OCI-LY7 (cell line): ENCODE results near the gene OR13J1. TPM values are rescaled to one million over a fixed set of nuclear protein-coding genes. Genes with fewer than 3 reads are reported as not detected.

ENCODE experiments used
- BruUV-seq: library from RNA; stranded (reverse); fragments of 400-500 nt; replicated peaks from 2 replicates; lab custom pipeline; 2021; lab: Mats Ljungman, UMichigan
- CTCF ChIA-PET: fragments of 300-600 bp; sonication (Branson Sonifier 250); formaldehyde crosslinking; loops from one replicate; lab custom pipeline; 2022; ENCODE audit warnings: antibody characterized with exemption; ENCODE audit not compliant: unreplicated experiment; lab: Charles Lee
- POLR2A ChIA-PET: fragments of 300-600 bp; sonication (Branson Sonifier 250); formaldehyde crosslinking; loops from one replicate; lab custom pipeline; 2022; ENCODE audit warnings: antibody characterized with exemption; lab: Charles Lee
- DNase-seq: peaks from one replicate; pipeline ENCODE4 v3.0.0-alpha.2; 2015; ENCODE audit warnings: low spot score
- H2AFZ ChIP-seq: fragments of 200-600 bp; sonication (generic), shearing (Covaris generic); 2 replicates; pipeline ENCODE4 v1.6.1; 2014; ENCODE audit warnings: mild to moderate bottlenecking, antibody characterized with exemption, low read length, moderate library complexity
- H3K27ac ChIP-seq: fragments of 200-600 bp; sonication (generic); 2 replicates; pipeline ENCODE4 v1.5.1; 2014; ENCODE audit warnings: mixed run types, low read depth, mild to moderate bottlenecking, moderate library complexity, low read length, inconsistent platforms; ENCODE audit not compliant: poor library complexity, severe bottlenecking
- H3K36me3 ChIP-seq: fragments of 200-600 bp; sonication (generic); 2 replicates; pipeline ENCODE4 v1.6.1; 2014; ENCODE audit warnings: mild to moderate bottlenecking, antibody characterized with exemption, low read length, moderate library complexity, mixed read lengths; ENCODE audit not compliant: insufficient read depth
- H3K4me1 ChIP-seq: fragments of 200-600 bp; sonication (generic); 2 replicates; pipeline ENCODE4 v1.5.1; 2014; ENCODE audit warnings: mild to moderate bottlenecking, low read length; ENCODE audit not compliant: insufficient read depth, poor library complexity, severe bottlenecking
- H3K4me2 ChIP-seq: fragments of 200-600 bp; sonication (generic); 2 replicates; pipeline ENCODE4 v1.6.1; 2014; ENCODE audit warnings: mild to moderate bottlenecking, low read length
- H3K4me3 ChIP-seq: fragments of 200-600 bp; sonication (generic); 2 replicates; pipeline ENCODE4 v1.5.1; 2014; ENCODE audit warnings: mild to moderate bottlenecking, low read depth, low read length; ENCODE audit not compliant: poor library complexity, severe bottlenecking
- H3K79me2 ChIP-seq: fragments of 200-600 bp; sonication (generic); 2 replicates; pipeline ENCODE4 v1.6.1; 2016; ENCODE audit warnings: low read depth, mild to moderate bottlenecking, low read length, moderate library complexity, mixed read lengths; ENCODE audit not compliant: insufficient read depth
- H3K9me2 ChIP-seq: fragments of 200-600 bp; sonication (generic); 2 replicates; pipeline ENCODE4 v1.6.1; 2016; ENCODE audit warnings: mild to moderate bottlenecking, low read length, mixed read lengths; ENCODE audit not compliant: insufficient read depth
- H3K9me3 ChIP-seq: fragments of 200-600 bp; sonication (generic); 2 replicates; pipeline ENCODE4 v1.6.1; 2014; ENCODE audit warnings: mild to moderate bottlenecking, mixed run types, low read length, mixed read lengths
- H4K20me1 ChIP-seq: fragments of 200-600 bp; sonication (generic); 2 replicates; pipeline ENCODE4 v1.6.1; 2014; ENCODE audit warnings: mild to moderate bottlenecking, antibody characterized with exemption, low read length, moderate library complexity, mixed read lengths; ENCODE audit not compliant: insufficient read depth
- CTCF ChIP-seq: fragments of 200-600 bp; sonication (generic); conservative IDR thresholded peaks from 2 replicates; pipeline ENCODE4 v1.5.1; 2014; ENCODE audit warnings: mild to moderate bottlenecking, antibody characterized with exemption, low read length, moderate library complexity, mixed read lengths
- EZH2phosphoT487 ChIP-seq: fragments of 200-600 bp; sonication (generic); IDR thresholded peaks from 2 replicates; pipeline ENCODE4 v1.6.1; 2018; ENCODE audit warnings: low read depth, borderline replicate concordance, mild to moderate bottlenecking, mixed run types, antibody characterized with exemption, low read length, moderate library complexity, mixed read lengths
- intact Hi-C: fragments of 100-400 bp; cut with micrococcal nuclease; formaldehyde crosslinking; loops from one replicate; pipeline ENCODE4 v1.10.0; 2022; ENCODE audit not compliant: unreplicated experiment
- total RNA-seq, 2 experiments: library from RNA; depleted of rRNA in 1 of 2; stranded (reverse); fragments of >200 nt in 1 of 2; shearing (Covaris generic) in 1 of 2; gene quantifications; 2 replicates each; pipeline ENCODE4 v1.2.3, GENCODE V29; 2014 to 2022

OR13J1 gene
- total RNA-seq, 2 experiments from 2014 or later = not detected

- H3K4me3 ChIP-seq = peak overlapping the region; percentile 72
- H4K20me1 ChIP-seq = no peaks in the 10 kb centered on the region
- POLR2A ChIA-PET = no interaction called here
- intact Hi-C loops = loop anchor here (1.0 to 5.0 kb wide), 3 partner anchors 14 to 172 kb away; partner anchors contain the start of genes CCDC107, HINT2 and RMRP
- no peak for DNase-seq
- no peaks in the 10 kb centered on the region for H3K9me3 ChIP-seq
- BruUV-seq = no TSS peak
- H3K4me1 ChIP-seq = peaks cover 37% of the 10 kb centered on the region
- no peak overlapping the region for H3K27ac ChIP-seq
- H3K79me2 ChIP-seq = no peaks in the 10 kb centered on the region
- TF ChIP-seq EZH2phosphoT487 (no peak), CTCF (no peak)
- peak overlapping the region; percentile 93; the same call in 1 of the 2 replicates for H2AFZ ChIP-seq
- CTCF ChIA-PET = no interaction called here
- no peaks in the 10 kb centered on the region for H3K36me3 ChIP-seq
- peak overlapping the region; percentile 84 for H3K4me2 ChIP-seq
- no peaks in the 10 kb centered on the region for H3K9me2 ChIP-seq
These were observed 40.5 kb downstream of the OR13J1 start for GRCh38 chr9:35829764-35830096.

DNA sequence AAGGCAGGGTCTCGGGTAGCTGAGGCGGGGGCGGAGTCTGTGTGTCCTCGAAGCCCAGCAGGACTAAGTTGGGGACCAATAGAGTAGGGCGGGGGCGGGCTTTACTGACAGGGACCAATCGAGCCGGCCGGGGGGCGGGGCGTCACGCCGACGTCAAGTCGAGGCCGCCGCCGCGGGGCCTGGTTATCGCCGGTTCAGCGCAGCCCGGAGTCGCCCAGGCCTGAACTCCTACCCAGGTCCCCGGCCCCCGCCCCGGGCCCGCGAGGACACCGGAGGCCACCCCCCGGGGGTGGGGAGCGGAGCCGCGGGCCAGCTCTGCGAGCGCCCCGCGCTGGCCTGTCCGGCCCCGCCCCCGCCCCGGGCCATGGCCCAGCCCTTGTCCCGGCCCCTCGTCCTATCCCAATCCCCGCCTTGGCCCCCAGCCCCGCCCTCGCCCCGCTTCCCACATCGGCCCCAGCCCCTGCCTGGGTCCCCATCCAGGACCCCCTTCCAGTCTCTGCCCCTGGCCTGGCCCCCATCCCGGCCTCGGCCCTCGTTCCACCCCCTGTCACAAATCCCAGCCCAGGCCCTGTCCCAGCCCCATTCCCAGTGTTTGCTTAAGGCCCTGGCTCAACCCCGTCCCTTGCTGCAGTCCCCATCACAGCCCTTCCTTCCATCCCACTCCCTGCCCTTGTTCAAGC is 41.0 kb downstream of the OR13J1 start, which contains the start of gene TMEM8B:
Gene TMEM8B (plus strand): TSS at position 145 of the 680 bp plus-strand sequence. CDS start 220 bp downstream, at position 365.
- no peaks in the 10 kb centered on the region for H3K9me2 ChIP-seq
- peak within 1 kb of the TSS; percentile 72 for H3K4me3 ChIP-seq
- POLR2A ChIA-PET = no interaction called here
- TF ChIP-seq CTCF = no peak
- no peak for TF ChIP-seq EZH2phosphoT487
- no peak within 1 kb of the TSS for H3K27ac ChIP-seq
- H3K9me3 ChIP-seq = no peaks in the 10 kb centered on the region
- no peaks in the 10 kb centered on the region for H3K36me3 ChIP-seq
- peak; percentile 94 for DNase-seq
- peak within 1 kb of the TSS; percentile 84 for H3K4me2 ChIP-seq
- H4K20me1 ChIP-seq = no peaks in the 10 kb centered on the region
- CTCF ChIA-PET = no interaction called here
- intact Hi-C loops = loop anchor here (1.0 to 5.0 kb wide), 3 partner anchors 14 to 172 kb away; partner anchors contain the start of genes CCDC107, HINT2 and RMRP
- no TSS peak for BruUV-seq
- H3K79me2 ChIP-seq = no peaks in the 10 kb centered on the region
- H2AFZ ChIP-seq = peak within 1 kb of the TSS; percentile 93
- H3K4me1 ChIP-seq = peaks cover 32% of the 10 kb centered on the region

GRCh38 chr9:35828716-35829083 is 41.5 kb downstream of the OR13J1 start, which contains the start of gene FAM221B:
TSS of gene FAM221B (minus strand) at chr9:35828732. CDS start at chr9:35826161, 2,571 bp downstream.
- H3K9me2 ChIP-seq = no peaks in the 10 kb centered on the region
- ChIA-PET POLR2A (no interaction called here), CTCF (no interaction called here)
- H3K79me2 ChIP-seq = no peaks in the 10 kb centered on the region
- peak within 1 kb of the TSS; percentile 72 for H3K4me3 ChIP-seq
- DNase-seq = no peak
- no peaks in the 10 kb centered on the region for H3K36me3 ChIP-seq
- H2AFZ ChIP-seq = peak within 1 kb of the TSS; percentile 93
- no peak within 1 kb of the TSS for H3K27ac ChIP-seq
- no peaks in the 10 kb centered on the region for H3K9me3 ChIP-seq
- BruUV-seq = no TSS peak
- H3K4me2 ChIP-seq = peak within 1 kb of the TSS; percentile 84
- TF ChIP-seq CTCF = no peak
- no peak for TF ChIP-seq EZH2phosphoT487
- no peaks in the 10 kb centered on the region for H4K20me1 ChIP-seq
- intact Hi-C loops = loop anchor here (1.0 to 5.0 kb wide), 3 partner anchors 13 to 171 kb away; partner anchors contain the start of genes CCDC107, HINT2 and RMRP
- peaks cover 26% of the 10 kb centered on the region for H3K4me1 ChIP-seq
